Stromal cell of bone marrow (primary cell): ENCODE results near the gene FRAT2.

Experiments
- DNase-seq: peaks from one replicate; pipeline ENCODE4 v3.0.0-alpha.2; 2012; ENCODE audit warnings: low read depth

Gene FRAT2

DNA sequence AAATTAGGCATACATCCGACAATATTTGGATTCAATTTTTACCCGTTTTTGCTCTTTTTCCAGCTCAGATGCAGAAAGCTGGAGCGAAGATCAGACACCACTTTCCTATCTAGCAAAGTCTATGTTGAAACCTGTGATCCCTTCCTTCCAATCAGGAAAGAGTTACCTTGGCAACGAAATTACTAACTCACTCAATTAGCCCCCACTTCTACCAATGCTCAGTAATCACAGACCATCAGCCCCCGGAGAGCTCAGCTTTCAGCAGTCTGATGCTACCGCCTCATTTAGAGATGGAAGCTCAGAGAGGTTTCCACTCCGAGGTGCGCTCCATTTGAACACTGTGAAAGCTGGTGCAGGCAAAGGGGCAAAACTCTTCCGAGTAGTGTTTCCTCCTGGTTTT is 8.8 kb downstream of the FRAT2 start:
- no peak for DNase-seq

- DNase-seq = no peak
These were observed 11.0 kb downstream of the FRAT2 start for GRCh38 chr10:97323501-97323900.

DNA sequence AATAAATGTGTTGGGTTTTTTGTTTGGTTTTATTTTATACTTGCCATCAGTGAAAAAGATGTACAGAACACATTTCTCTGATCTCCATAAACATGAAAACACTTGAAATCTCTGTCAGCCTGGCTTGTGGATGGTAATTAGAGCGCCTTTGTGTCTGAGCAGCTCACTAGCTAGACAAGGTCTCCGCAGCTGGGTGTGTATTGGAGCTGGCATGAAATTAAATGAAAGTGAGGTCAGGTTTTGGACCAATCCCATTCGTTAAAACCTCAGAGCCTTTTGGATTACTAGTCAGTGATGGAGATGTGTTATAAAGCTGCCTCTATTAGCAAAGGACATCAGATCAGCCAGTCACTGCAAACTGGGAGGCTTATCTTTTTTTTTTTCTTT is 12.7 kb downstream of the FRAT2 start:
- DNase-seq = no peak

- DNase-seq = no peak
These were observed 13.3 kb downstream of the FRAT2 start for GRCh38 chr10:97321032-97321803.

- no peak for DNase-seq
These were observed 14.0 kb downstream of the FRAT2 start for GRCh38 chr10:97320480-97321031.

DNA sequence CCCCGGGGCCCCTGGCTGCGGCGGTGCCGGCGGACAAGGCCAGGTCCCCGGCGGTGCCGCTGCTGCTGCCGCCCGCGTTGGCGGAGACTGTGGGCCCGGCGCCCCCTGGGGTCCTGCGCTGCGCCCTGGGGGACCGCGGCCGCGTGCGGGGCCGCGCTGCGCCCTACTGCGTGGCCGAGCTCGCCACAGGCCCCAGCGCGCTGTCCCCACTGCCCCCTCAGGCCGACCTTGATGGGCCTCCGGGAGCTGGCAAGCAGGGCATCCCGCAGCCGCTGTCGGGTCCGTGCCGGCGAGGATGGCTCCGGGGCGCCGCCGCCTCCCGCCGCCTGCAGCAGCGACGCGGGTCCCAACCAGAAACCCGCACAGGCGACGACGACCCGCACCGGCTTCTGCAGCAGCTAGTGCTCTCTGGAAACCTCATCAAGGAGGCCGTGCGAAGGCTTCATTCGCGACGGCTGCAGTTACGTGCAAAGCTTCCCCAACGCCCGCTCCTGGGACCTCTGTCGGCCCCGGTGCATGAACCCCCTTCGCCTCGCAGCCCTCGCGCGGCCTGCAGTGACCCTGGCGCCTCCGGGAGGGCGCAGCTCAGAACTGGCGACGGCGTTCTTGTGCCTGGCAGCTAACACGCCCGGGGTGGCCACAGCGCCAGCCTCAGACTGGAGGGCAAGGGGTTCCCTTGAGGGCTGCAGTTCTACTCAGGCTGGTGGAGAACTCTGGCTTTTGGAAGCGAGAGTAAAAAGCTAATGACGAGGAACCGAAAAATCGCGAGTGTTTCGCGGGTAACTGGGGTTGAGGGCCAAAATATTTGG is 14.7 kb downstream of the FRAT2 start:
- no peak for DNase-seq

DNA sequence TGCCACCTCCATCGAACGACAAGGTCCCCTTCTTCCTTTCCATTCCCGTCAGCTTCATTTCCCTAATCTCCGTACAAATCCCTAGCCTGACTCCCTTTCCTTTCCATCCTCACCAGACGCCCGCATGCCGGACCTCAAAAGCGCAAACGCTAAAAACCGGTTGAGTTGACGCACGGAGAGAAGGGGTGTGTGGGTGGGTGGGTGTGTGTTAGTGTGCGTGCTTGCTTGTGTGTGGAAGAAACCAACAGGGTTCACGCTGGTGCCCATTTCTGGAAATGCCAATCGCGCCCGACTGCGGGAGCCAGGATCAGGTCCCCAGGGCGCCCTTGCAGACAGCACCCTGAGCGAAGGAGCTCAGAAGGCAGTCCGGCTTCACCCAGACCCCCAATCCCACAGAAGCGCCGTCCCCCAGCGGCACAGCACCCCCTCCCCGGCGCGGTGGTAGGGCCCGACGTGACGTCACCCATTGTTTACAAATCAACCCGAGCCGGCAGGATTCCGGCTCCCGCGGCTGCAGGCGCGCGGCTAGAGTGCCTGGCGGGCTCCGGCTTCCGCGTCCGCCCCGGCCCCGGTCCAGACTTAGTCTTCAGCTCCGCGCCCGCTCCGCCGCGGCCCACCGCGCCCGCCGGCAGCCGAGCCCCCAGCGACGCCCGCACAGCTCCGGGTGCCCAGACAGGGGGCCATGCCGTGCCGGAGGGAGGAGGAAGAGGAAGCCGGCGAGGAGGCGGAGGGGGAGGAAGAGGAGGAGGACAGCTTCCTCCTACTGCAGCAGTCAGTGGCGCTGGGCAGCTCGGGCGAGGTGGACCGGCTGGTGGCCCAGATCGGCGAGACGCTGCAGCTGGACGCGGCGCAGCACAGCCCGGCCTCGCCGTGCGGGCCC is 15.5 kb downstream of the FRAT2 start, which contains the start of gene FRAT1:
TSS of gene FRAT1 (plus strand) at position 500 of the 880 bp plus-strand sequence. CDS start at position 683, 183 bp downstream.
- peak; percentile 79 for DNase-seq

DNA sequence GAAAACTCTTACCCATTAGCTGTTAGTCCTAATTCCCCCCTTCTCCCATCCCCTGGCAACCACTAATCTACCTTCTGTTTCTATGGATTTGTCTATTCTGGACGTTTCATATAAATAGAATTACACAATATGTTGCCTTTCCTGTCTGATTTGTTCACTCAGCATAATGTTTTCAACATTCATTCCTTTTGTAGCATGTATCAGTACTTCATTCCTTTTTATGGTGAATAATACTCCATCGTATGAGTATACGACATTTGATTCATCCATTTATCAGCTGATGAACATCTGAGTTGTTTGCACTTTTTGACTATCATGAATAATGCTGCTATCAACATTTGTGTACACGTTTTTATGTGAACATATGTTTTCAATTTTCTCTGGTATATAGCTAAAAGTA is 19.9 kb downstream of the FRAT2 start:
- no peak for DNase-seq

GRCh38 chr10:97312897-97313296 is 21.6 kb downstream of the FRAT2 start:
- no peak for DNase-seq

GRCh38 chr10:97311111-97311626 is 23.4 kb downstream of the FRAT2 start:
- DNase-seq = no peak

DNA sequence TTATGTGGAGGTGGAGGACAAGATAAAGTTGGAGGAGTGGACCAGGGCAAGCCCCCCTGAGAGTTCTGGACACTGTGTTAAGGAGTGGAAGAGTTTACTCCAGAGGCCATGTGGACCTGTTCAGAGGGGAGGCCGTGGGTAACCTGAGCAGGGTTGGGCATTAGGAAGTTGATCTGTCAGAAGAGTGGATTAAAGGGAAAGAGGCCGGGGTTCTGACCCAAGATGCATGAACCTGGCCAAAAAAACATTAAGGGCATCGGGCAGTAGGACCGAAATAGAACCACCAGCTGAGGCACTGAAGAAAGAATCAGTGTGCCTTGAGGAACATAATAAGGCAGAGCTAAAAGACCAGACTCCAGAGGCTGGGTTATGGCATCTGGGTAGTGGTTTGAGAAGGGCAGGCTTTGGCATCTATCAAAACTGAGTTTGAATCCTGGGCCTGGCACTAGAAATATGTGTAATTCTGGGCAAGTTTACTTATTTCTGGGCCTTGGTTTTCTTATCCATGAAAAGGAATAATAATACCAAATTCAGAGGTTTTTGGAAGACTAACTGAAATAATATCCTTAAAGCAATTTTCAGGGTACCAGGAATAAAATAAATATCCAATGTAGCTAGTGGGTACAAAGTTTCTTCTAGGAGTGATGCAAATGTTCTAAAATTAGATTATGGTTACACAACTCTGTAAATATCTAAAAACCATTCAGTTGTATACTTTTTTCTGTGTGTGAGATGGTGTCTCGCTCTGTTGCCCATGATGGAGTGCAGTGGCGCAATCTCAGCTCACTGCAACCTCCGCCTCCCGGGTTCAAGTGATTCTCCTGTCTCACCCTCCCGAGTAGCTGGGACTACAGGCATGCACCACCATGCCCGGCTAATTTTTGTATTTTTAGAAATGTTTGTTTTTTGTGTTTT is 26.4 kb downstream of the FRAT2 start:
- DNase-seq = no peak

DNA sequence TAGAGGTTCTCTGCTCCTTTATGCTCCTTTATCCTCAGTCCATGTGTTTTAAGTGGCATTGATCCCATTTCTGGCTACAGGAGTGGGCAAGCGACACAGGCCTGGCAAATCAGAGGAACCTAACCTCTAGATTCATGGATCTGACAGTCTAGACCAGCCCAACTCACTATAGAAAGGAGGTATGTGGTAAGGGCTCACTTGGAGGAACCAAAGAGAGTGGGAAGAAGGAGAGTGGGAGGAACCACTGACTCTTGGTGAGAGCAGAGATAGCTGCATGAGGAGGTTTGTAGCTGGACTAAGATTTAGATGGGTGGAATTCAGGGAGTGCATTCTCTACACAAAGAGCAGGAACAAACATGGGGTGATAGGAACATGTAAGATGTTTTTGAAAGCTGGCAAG is 27.1 kb downstream of the FRAT2 start:
- no peak for DNase-seq

DNA sequence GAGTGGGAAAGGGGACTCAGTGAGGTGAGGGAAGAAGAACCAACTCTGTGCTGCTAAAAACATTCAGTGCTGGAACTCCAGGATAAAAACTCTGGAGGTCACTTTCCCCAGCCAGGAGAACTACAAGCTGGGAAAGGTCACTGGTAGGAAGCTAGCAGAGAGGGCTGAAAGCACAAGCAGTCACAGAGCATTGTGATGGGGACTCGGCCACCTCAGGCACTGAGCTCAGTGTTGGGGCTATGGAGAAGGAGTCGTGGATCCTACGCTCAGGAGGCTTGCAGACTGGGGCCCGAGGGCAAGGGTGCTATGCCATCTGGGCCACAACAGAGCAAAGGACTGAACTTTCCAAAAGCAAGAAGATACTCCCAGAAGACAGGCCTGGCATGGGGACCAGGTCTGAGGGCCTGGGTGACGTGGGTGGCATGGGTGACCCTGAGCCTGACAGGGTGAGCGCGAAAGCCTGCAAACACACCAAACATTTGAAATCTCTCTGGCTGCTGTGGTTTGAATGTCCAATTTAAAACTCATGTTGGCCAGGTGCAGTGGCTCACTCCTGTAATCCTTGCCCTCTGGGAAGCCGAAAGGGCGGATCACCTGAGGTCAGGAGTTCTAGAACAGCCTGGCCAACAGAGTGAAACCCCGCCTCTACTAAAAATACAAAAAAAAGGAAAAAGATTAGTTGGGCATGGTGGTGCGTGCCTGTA is 32.3 kb downstream of the FRAT2 start:
- no peak for DNase-seq

DNA sequence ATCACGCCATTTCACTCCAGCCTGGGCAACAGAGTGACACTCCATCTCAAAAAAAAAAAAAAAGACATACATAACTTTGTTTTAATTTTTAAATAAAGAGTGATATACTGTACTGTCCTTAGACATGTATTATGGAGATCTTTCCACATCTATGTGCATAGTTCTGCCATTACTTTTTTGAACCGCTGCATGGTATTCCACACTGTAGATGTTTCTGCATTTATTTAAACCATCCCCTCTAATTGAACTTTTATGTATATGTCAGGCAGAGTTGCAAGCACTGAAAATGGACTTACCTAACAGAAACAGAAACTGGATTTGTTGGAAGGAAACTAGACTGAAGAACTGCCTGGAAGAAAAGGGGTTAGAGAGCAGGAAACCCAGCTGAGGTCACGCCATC is 33.5 kb downstream of the FRAT2 start:
- DNase-seq = no peak

GRCh38 chr10:97298223-97298571 is 36.3 kb downstream of the FRAT2 start:
- no peak for DNase-seq

GRCh38 chr10:97297556-97298222 is 36.8 kb downstream of the FRAT2 start:
- no peak for DNase-seq

DNA sequence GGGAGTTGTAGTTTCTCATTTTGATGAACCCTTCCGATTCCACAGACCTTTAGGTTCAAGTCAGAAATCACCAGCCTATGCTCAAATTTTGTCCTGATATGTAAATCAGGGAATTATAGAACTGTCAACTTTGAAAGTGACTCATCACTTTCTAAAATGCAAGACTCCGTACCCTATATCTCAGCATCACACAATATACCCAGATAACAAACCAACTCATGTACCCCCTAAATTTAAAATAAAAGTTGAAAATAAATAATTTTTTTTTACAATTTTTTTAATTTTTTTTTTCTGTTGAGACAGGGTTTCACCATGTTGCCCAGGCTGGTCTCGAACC is 41.7 kb downstream of the FRAT2 start:
- no peak for DNase-seq

- DNase-seq = peak; percentile 98
These were observed 42.2 kb downstream of the FRAT2 start, which contains the start of gene ARHGAP19 for GRCh38 chr10:97292097-97292861. Gene ARHGAP19, minus strand, starts transcription at chr10:97292637. Its CDS starts 10 bp downstream, at chr10:97292627.
